ENCODE measurements around the gene VEZT.

- TF ChIP-seq CEBPB (IDR thresholded peaks at IDR 0.05) (no peak), EGR1 (IDR thresholded peaks at IDR 0.05) (no peak), ZBTB7A (IDR thresholded peaks at IDR 0.05; ENCODE audit: low read depth) (no peak)
Observed at GRCh38 chr12:95203487-95204030, 14.0 kb upstream of the VEZT start.

Measured in Ishikawa (cell line).